Stimulated activated naive CD4-positive, alpha-beta T cell treated with Interleukin-2 at 50 U/mL for 16 hours (primary cell): ENCODE measurements around the gene CCDC170.

Source experiments
- DNase-seq: peaks from one replicate; lab custom pipeline; 2025; lab: John Stamatoyannopoulos, UW

Gene CCDC170

DNA sequence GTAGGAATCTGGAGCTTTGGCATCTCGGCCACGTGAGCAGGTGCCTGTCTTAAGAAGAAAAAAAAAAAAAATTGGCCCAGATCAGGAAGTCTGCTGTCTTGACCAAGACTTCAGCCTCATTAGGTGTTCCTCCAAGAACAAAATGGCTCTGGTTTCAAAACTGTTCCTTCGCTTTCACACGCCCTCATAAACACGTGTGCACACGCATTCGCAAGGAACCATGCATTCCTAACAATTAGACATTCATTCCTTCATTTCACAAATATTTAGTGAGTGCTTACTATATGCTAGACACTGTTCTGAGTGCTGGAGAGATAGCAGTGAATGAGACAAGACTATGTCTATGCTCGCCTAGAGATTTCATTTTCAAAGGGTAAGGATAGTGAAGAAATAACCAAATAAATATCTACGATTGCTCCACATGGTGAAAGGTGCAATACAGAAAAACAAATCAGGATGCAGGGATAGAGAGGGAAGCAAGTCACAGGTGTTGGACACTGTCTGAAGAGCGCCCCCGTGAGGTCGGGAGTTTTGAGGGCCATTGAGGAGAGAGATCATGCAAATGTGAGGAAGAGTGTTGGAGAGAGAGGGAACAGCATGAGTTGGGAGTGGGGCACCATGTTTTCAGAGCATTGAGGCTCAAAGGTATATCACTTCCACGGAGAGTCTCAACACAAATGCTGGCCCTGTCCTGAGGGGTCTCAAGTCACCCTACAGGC is 53.3 kb downstream of the CCDC170 start:
- DNase-seq = no peak

DNA sequence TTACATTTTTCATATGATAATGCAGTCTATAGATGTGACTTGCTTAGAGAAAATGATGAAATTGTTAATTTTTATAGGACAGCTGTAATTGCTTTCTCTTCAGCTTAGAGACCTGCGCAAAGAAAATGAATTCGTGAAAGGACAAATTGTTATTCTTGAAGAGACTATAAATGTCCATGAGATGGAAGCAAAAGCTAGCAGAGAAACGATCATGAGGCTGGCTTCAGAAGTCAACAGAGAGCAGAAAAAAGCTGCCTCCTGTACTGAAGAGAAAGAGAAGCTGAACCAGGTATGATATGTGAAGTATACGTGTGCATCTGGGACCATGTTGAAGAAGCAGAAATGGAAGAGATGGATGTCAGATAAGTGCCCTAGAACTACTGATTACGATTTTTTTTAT is 54.4 kb downstream of the CCDC170 start:
- DNase-seq = no peak

DNA sequence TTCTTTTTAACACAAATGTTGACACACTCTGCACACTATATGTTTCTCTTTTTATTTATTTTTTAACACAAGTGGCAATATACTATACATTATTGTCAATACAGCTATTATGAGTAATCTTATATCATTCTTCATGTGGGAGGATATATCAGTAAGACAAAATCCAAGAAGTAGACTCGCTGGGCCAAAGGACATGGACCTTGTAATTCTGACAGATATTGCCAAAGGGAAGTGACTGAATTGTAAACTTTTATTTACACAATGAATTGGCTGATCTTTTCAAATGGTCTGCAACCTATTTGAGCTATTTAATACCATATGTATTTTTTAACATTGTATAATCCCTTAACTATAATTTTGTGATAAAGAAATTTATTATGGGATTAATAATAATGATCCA is 56.0 kb downstream of the CCDC170 start:
- no peak for DNase-seq

DNA sequence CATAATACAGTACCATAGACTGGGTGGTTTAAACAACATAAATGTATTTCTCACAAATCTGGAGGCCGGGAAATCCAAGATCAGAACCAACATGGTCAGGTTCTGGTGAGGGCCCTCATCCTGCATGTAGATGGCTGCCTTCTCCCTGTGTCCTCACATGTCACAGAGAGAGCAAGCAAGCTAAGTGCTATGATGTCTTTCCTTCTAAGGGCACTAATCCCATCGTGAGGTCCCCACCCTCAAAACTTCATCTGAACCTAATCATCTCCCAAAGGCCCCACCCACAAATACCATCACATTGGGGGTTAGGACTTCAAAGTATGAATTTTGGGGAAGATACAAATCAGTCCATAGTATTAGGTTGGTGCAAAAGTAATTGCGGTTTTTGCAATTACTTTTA is 56.8 kb downstream of the CCDC170 start:
- no peak for DNase-seq

DNA sequence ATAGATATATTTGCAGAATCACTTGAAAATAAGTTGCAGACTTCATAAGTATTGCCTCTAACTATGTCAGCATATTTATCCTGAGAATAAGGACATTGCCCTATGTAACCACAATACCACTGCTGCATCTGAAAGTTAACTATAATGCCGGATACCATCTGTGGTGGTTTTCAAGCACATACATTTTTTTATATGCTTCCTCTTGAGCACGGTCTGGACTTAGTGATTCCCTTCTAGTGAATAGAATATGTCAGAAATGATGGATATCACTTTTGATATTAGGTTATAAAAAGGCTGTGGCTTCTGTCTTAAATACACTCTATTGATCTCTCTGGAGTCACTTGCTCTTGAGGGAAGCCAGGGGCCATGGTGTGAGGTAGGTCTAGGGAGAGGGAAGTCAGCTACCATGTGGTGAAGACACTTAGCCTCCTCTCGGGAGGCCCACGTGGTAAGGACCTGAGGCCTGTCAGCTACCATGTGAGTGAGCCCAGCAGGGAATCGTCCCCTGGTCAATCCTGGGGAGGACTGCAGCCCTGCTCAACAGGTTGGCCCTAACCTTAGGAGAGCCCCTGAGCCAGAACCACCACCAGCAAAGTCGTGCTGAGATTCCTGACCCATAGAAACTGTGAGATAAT is 57.5 kb downstream of the CCDC170 start:
- no peak for DNase-seq

DNA sequence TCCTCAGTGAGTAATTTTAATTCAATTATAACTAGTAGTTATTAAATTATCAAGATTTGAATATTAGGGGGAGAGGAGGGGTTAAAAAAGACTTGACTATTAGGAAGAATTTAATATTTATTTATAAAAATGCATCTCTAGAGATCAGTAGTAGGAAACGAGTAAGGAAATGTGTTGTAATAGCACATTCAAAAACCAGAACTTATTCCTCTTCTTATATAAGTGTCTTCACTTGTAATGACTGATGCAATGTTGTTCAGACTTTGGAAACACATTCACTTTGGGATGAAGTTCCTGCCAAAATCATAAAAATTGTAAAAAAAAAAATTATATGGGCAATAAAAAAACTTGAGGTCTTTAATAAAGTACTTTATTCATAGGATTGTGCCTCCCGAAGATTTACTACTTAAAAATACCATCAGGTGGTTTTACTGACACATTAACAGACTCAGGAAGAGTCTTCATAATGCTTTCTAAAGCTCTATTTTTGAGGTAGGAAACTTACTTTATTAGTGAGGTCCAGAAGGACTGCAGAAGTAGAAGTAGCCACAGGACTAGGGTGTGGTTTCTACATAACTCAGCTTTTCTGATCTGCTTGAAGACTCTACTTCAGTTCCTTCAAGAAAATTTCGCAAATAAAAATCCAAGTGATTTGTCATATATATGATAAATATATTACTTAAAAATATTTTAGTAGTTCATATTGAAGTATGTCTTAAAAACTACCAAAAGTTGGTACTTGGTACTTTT is 59.8 kb downstream of the CCDC170 start:
- DNase-seq = no peak

DNA sequence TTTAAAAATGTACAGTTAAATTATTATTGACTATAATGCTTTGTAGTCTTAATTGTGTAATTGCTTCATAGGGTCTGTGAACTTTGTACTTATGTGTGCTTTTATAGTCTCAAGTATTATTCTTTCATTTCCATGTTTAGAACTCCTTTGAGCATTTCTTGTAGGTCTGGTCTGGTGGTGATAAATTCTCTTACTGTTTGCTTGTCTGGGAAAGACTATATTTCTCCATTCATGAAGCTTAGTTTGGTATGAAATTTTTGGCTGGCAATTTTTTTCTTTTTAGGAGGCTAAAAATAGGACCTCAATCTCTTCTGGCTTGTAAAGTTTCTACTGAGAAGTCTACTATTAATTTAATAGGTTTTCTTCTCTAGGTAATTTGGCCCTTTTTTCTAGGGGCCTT is 67.4 kb downstream of the CCDC170 start:
- no peak for DNase-seq

DNA sequence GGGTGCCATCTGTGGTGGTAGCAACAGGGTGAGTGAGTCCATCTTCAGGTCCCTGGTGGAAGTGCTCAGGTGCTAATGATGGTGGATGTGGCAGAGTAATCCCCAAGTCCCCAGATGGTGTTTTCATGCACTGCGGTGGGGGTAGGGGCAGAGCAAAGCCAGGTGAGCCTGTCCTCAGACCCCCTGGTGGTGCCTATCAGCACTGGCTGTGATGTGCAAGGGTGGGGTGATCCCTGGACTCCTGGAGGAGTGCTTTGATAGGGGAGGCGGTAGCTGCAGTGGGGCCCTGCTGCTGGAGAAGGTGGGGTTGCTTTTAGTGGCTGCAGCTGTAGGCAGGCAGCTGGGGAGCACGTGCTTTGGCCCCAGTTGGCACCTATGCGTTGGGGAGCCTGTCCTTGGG is 70.8 kb downstream of the CCDC170 start:
- no peak for DNase-seq

DNA sequence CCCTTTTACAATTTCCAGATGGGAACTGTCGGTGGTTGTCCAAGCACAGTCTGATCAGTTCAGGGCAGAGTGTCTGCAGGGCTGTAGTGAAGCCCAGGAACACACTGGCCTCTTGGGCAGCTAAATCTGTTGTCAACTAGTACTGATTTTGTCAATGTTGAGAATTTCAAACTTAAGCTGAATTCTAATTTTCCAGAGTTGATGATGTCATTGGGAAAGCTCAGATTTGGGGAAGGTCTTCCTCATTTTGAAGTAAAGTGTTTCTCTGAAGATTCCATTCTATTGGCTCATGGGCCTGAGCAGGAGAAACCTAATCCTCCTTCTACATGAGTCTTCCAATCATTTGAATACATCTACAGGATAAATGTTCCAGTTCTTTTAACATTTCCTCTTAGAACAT is 72.1 kb downstream of the CCDC170 start:
- DNase-seq = no peak

DNA sequence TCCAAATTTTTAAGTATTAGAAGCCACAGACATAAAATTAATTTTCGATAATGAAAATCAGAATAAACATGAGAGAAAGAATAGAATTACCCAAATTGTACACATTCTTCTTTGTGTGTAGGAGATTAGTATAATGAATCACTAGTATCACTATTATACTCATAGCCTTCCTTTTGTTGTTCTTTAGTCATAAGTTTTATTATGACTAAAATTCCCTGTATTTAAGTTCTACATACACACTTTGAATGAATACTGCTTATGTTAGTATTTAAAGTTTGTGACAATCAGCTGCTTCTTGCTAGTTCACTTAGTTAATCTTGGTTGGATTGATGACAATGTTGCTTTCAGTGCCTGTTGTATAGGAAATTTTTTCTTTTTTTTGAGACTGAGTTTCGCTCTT is 72.7 kb downstream of the CCDC170 start:
- no peak for DNase-seq

DNA sequence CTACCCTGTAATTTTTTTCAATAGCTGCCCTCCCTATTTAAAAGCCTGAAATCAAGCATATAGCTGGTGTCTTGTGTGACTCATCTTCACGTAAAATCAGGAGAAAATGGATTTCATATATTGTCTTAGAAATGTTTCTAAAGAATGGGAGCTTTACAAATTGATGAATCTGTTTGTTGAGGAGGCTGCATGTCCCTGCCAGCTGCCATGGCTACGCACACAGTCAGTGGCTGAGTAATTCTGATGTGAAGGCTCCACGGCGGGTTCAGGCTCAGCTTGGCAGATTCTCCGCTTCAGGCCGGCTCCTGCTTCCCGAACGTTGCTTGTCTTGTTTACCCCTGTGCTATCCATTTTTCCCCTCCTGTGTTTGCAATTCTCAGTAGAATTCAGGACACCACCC is 82.8 kb downstream of the CCDC170 start:
- no peak for DNase-seq

DNA sequence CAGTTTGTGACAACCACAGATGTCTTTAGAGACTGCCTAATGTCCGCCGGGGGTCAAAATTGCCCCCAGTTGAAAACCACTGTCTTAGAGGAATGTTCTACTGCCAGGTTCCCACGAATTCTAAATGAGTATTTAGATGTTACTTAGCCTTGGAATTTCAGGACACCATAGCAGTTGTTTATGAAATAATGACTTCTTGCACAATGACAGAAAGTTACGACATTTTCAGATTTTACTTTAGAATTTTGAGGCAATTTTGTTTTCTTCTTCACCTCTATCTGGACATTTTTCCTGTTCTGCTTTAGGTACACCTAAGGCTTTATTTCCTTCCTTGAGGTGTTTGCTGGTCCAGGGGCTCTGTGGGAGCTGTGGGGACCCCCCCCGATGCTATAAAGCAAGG is 83.4 kb downstream of the CCDC170 start:
- no peak for DNase-seq

DNA sequence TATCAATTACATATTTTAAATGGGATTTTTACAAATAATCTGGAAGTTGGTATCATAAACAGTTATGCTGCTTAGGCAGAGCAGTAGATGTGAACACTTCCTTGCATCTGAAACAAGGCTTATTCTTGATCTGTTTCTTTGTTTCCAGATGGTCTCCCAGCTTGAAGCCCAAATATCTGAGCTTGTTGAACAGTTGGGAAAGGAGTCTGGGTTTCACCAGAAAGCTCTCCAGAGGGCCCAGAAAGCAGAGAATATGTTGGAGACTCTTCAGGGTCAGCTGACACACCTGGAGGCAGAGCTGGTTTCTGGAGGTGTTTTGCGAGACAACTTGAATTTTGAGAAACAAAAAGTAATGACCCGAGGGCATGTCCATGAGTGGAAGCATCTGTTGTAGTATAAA is 91.9 kb downstream of the CCDC170 start:
- no peak for DNase-seq

DNA sequence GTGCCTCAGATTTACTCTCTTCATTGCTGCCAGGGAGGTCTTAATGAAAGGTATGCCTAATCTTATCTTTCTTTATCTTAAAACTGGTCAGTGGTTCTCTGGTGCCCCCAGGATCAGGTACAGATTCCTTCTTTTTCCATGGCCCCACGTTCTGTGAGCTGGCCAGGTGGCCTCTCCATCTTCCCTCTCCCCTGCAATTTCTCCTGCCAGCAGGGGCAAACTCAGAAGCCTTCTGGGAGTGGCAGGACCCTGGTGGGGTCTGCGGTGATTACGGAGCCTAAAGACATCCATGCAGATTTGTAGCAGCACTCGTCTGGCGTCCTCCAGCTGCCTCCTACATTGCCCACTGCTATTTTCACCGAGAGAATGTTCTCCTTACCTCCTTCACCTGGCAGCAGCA is 95.8 kb downstream of the CCDC170 start:
- no peak for DNase-seq

DNA sequence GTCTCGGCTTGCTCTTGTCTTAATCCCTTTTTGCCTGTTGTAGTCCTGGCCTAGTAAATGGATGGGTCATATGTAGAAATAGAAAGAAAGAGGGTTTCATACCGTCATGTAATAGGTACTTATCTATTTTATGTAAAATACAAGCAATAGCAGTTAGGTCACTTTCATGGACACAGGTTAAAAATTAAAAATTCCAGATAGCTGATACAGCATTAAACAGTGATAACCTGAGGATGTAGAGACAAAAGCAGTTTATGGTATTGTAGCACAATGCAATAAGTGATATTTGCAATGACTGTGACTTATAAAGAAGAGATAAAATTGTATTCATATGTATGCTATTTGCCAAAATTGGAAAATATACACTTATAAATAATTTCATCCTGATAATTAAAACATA is 96.9 kb downstream of the CCDC170 start:
- no peak for DNase-seq

DNA sequence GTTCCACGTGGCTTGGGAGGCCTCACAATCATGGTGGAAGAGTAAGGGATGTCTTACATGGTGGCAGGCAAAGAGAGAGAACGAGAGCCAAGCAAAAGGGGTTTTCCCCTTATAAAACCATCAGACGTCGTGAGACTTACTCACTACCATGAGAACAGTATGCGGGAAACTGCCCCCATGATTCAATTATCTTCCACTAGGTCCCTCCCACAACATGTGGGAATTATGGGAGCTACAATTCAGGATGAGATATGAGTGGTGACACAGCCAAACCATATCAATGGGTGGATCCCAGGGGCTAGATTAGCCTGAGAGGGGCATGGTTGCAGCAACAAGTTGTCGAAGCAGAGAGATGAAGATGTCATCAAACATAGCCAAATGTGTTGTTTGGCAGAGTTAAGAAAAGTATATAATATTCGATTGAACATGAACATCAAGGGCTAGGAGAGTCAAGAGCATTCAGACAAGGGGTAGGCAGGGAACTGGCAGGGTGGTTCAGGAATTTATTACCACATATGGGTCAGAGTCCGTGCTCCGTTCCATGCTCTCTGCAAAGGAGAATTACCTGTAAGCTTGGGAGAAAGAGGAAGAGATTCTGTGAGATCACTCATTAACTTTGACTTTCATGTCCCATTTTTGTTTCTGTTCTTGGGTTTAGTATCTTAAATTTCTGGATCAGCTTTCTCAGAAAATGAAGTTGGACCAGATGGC is 98.8 kb downstream of the CCDC170 start:
- no peak for DNase-seq

DNA sequence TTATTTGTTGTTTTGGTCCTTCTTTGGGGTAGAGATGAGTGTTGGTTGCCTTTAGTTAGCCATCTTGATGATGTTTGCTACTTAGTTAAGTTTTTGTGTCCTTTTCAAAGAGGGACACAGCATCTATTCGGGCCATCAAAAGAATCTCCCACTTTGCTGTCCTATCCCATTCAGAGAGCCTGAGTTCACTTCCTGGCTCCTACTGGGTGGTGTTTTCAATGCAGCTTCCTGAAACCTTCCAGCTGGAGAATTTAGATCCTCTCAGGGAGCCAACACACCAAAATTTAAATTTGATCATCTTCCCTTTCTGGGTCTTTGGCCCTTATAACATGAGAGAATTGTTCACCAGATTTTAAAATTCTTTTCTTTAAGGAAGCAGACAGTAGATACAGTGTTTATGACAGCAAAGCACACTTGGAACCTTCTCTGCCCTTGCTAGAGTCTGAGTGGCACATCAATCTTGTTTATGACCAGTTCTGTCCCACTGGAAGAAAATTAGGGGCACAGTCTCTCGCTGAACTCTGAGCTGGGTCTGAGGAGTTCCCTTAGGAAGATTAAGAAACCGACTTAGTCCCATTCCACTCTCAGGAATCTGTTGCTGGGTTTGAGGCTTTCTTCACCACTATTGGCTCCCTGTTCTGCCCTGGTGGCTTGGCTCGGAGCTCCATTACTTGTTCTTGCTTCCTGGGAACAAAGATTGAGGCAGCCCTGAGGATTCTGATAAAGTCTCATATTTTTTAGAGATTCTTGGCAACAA is 115.5 kb downstream of the CCDC170 start:
- DNase-seq = no peak

DNA sequence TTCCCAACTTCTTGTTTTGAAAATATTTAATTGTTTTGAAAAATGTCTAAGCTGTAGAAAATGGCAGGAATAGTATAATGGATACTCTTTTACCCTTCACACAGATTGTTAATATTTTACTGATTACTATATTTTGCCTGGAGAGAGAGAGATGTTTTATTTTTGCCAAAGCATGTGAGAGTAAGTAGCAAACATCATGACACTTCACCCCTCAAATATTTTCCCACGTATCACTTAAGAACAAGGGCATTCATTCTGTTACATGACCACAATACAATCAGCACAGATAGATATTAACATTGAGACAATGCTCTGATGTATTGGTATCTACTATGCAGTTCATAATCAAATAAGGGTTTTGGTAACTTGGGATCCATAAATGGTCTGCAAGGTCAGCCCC is 116.5 kb downstream of the CCDC170 start:
- DNase-seq = no peak

DNA sequence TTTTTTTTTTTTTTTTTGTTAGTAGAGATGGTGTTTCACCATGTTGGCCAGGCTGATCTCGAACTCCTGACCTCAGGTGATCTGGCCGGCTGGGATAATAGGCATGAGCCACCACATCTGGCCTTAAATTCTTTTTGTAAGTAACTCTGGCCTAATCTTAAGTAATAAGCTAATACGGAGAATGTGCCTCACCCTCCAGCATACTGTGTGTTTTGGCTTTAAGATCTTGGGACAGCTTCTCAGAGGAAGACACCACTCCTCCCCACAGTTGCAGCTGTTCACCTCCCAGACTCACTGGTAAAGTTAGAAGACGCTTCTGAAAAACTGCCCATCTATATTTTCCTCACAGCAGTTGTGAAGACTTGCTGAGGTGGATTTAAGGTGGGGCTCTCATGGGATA is 120.8 kb downstream of the CCDC170 start:
- no peak for DNase-seq

DNA sequence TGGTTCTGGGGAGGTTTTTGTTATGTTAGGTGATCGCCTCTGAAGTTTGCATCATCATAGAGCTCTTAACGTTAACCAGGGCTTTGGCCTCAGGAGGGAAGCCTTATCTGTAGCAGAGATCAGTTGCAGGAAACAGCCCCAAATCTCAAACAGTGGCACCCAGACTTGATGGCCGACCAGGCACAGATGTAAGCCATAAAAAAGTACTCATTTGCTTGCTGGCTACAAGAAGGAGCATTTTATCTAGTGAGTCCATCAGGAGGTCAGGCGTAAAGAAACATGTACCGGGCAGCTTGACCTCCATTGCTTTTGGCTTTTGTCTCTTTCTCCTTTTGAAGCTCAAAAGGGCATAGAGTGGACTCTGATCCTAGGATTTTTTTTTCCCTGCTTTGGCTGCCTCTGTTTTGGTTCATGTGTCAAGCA is 122.3 kb downstream of the CCDC170 start:
- DNase-seq = no peak

DNA sequence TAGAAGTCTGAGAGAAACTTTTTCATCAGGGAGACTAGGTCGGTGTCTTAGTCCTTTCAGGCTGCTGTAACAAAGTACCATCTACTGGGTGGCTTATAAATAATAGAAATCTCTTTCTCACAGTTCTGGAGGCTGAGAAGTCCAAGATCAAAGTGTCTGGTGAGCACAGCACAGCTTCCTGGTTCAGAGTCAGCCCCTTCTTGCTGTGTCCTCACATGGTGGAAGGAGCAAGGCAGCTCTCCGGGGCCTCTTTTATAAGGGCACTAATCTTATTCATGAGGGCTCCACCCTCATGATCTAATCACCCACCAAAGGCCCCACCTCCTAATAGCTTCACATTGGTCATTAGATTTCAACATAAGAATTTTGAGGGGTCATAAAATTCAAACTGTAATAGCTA is 122.8 kb downstream of the CCDC170 start:
- DNase-seq = no peak

DNA sequence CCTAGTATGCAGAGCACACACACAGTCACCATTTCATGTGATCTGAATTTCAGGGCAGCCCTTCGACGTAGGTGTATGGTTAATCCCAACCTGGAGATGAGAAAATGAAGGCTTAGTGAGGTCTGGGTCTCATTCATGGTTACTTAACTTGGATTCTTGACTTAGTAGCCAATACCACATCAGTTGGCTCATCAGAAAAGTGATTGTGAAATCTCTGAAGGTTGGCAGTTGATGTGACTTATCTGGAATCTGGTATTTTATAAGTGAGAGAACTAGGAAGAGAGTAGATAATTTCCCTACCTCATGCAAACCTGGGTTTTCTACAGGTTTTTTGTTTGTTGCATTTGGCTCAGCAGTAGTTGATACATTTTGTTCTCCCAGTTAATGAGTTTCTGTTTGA is 123.7 kb downstream of the CCDC170 start:
- no peak for DNase-seq
